GM21447 (cell line): Measurements from ENCODE around the gene LRRC7.
"Not testable (repeated sequence)": the region's sequence is repeated elsewhere in the genome, so short reads cannot be mapped to it uniquely, and the experiment has no call there.

ENCODE experiments used
- ATAC-seq: cut with Tn5 transposase; IDR thresholded peaks from one replicate; pipeline ENCODE4 v1.9.1; 2021; ENCODE audit not compliant: unreplicated experiment

LRRC7 gene

GRCh38 chr1:70033266-70033873 lies 465.6 kb downstream of the LRRC7 start:
- ATAC-seq = peak; percentile 75

GRCh38 chr1:70033936-70034335 lies 466.2 kb downstream of the LRRC7 start:
- ATAC-seq = no peak

GRCh38 chr1:70034403-70034802 lies 466.7 kb downstream of the LRRC7 start:
- ATAC-seq = no peak

- no peak for ATAC-seq
Observed at GRCh38 chr1:70038025-70038424, 470.3 kb downstream of the LRRC7 start.

GRCh38 chr1:70039485-70039884 lies 471.8 kb downstream of the LRRC7 start:
- no peak for ATAC-seq

GRCh38 chr1:70041317-70042045 lies 473.8 kb downstream of the LRRC7 start:
- ATAC-seq = no peak

GRCh38 chr1:70042090-70042731 lies 474.5 kb downstream of the LRRC7 start:
- ATAC-seq = no peak

GRCh38 chr1:70043804-70044203 lies 476.1 kb downstream of the LRRC7 start:
- ATAC-seq = no peak

- ATAC-seq = no peak
Observed at GRCh38 chr1:70044832-70045231, 477.1 kb downstream of the LRRC7 start.

GRCh38 chr1:70045581-70045980 lies 477.9 kb downstream of the LRRC7 start:
- not testable (repeated sequence) for ATAC-seq

- ATAC-seq = no peak
Observed at GRCh38 chr1:70048336-70049094, 480.8 kb downstream of the LRRC7 start.

- ATAC-seq = no peak
Observed at GRCh38 chr1:70051926-70052325, 484.2 kb downstream of the LRRC7 start.

- ATAC-seq = no peak
Observed at GRCh38 chr1:70057500-70057899, 489.8 kb downstream of the LRRC7 start.

GRCh38 chr1:70061231-70061630 lies 493.5 kb downstream of the LRRC7 start:
- no peak for ATAC-seq

GRCh38 chr1:70063861-70064260 lies 496.1 kb downstream of the LRRC7 start:
- no peak for ATAC-seq

- no peak for ATAC-seq
Observed at GRCh38 chr1:70066711-70067110, 499.0 kb downstream of the LRRC7 start.

- ATAC-seq = no peak
Observed at GRCh38 chr1:70071601-70072000, 503.9 kb downstream of the LRRC7 start.

- ATAC-seq = no peak
Observed at GRCh38 chr1:70072231-70072751, 504.6 kb downstream of the LRRC7 start.

- ATAC-seq = no peak
Observed at GRCh38 chr1:70075761-70076160, 508.0 kb downstream of the LRRC7 start.

GRCh38 chr1:70077066-70077465 lies 509.3 kb downstream of the LRRC7 start:
- no peak for ATAC-seq

GRCh38 chr1:70079546-70079945 lies 511.8 kb downstream of the LRRC7 start:
- no peak for ATAC-seq
